GM18507 (cell line): ENCODE data around the gene RIOK1.

ENCODE experiments used
- DNase-seq: peaks from one replicate; pipeline ENCODE4 v3.0.0; 2011; ENCODE audit warnings: low read depth; ENCODE audit not compliant: insufficient read length; ENCODE audit errors: extremely low spot score
- FAIRE-seq: peaks from 2 replicates; lab custom pipeline; 2011; peaks lifted over from hg19 to GRCh38; lab: Jason Lieb, UNC

Gene RIOK1

GRCh38 chr6:7404546-7404945 lies 14.9 kb downstream of the RIOK1 start:
- no peak for DNase-seq
- no peak for FAIRE-seq

- DNase-seq (no peak), FAIRE-seq (no peak)
Observed at GRCh38 chr6:7406743-7407142, 17.1 kb downstream of the RIOK1 start.

- DNase-seq (no peak), FAIRE-seq (no peak)
Observed at GRCh38 chr6:7409740-7410139, 20.1 kb downstream of the RIOK1 start.

GRCh38 chr6:7410851-7411250 lies 21.2 kb downstream of the RIOK1 start:
- FAIRE-seq: no peak
- DNase-seq: no peak

GRCh38 chr6:7411328-7411727 lies 21.7 kb downstream of the RIOK1 start:
- no peak for FAIRE-seq
- DNase-seq: no peak

- DNase-seq (no peak), FAIRE-seq (no peak)
Observed at GRCh38 chr6:7413151-7413823, 23.7 kb downstream of the RIOK1 start.

- DNase-seq: no peak
- FAIRE-seq: no peak
Observed at GRCh38 chr6:7414811-7415210, 25.2 kb downstream of the RIOK1 start.

- DNase-seq (no peak), FAIRE-seq (no peak)
Observed at GRCh38 chr6:7417684-7418083, 28.1 kb downstream of the RIOK1 start.

GRCh38 chr6:7418238-7418905 lies 28.8 kb downstream of the RIOK1 start:
- no peak for DNase-seq
- no peak for FAIRE-seq

- FAIRE-seq: no peak
- no peak for DNase-seq
Observed at GRCh38 chr6:7419065-7419464, 29.5 kb downstream of the RIOK1 start.

- DNase-seq (no peak), FAIRE-seq (no peak)
Observed at GRCh38 chr6:7421066-7421465, 31.5 kb downstream of the RIOK1 start.

GRCh38 chr6:7424058-7424457 lies 34.5 kb downstream of the RIOK1 start:
- FAIRE-seq: no peak
- no peak for DNase-seq

GRCh38 chr6:7424967-7425807 lies 35.6 kb downstream of the RIOK1 start:
- no peak for FAIRE-seq
- DNase-seq: no peak

GRCh38 chr6:7425808-7426190 lies 36.2 kb downstream of the RIOK1 start:
- FAIRE-seq (no peak), DNase-seq (no peak)

GRCh38 chr6:7426447-7427169 lies 37.0 kb downstream of the RIOK1 start:
- DNase-seq (no peak), FAIRE-seq (no peak)

GRCh38 chr6:7431313-7431673 lies 41.7 kb downstream of the RIOK1 start:
- FAIRE-seq: no peak
- no peak for DNase-seq

GRCh38 chr6:7431674-7432390 lies 42.2 kb downstream of the RIOK1 start:
- FAIRE-seq: no peak
- no peak for DNase-seq

- no peak for DNase-seq
- FAIRE-seq: no peak
Observed at GRCh38 chr6:7432391-7433120, 42.9 kb downstream of the RIOK1 start.

GRCh38 chr6:7433121-7433617 lies 43.6 kb downstream of the RIOK1 start:
- no peak for DNase-seq
- FAIRE-seq: no peak
